ENCODE results near the gene EML5.

The EML5 gene

DNA sequence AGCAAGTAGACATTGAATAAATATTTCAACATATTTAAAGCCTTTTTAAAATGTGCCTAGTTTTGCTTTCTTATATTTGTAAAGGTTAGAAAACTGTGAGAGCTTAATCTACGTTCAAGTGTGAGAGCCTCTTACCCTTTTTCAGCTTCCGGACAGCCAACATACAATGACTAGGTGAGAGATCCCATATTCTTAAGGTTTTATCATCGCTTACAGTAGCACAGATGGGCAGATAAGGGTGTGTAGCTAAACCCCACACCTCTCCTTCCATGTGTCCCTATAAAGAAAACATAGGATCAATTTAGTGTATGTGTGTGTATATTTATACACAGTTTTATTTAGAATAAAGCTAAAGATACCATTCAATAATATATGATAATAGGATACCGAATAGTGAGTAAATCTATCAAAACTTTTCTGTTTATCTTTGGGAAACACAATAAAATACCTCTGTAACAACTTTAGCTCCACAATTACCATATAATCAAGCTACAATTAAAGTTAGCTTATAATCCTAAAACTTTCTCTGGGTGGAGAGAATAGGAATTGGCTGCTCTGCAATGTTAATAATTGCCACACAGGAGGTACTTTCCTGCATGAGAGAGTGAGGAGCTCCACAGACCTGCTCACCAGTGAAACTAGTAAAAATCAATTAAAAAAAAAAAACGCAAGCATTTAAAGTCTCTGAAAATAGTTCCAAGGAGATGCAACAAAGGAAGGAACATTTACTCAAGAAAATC is 110.8 kb downstream of the EML5 start:
- no peak overlapping the region for H3K4me3 ChIP-seq (replicated peaks; ENCODE audit: low read depth, low read length)
- TF ChIP-seq, protein P1, sequence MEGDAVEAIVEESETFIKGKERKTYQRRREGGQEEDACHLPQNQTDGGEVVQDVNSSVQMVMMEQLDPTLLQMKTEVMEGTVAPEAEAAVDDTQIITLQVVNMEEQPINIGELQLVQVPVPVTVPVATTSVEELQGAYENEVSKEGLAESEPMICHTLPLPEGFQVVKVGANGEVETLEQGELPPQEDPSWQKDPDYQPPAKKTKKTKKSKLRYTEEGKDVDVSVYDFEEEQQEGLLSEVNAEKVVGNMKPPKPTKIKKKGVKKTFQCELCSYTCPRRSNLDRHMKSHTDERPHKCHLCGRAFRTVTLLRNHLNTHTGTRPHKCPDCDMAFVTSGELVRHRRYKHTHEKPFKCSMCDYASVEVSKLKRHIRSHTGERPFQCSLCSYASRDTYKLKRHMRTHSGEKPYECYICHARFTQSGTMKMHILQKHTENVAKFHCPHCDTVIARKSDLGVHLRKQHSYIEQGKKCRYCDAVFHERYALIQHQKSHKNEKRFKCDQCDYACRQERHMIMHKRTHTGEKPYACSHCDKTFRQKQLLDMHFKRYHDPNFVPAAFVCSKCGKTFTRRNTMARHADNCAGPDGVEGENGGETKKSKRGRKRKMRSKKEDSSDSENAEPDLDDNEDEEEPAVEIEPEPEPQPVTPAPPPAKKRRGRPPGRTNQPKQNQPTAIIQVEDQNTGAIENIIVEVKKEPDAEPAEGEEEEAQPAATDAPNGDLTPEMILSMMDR (IDR thresholded peaks at IDR 0.05; ENCODE audit: low read length, missing control alignments), result no peak
- DNase-seq (ENCODE audit: low read depth), result no peak

DNA sequence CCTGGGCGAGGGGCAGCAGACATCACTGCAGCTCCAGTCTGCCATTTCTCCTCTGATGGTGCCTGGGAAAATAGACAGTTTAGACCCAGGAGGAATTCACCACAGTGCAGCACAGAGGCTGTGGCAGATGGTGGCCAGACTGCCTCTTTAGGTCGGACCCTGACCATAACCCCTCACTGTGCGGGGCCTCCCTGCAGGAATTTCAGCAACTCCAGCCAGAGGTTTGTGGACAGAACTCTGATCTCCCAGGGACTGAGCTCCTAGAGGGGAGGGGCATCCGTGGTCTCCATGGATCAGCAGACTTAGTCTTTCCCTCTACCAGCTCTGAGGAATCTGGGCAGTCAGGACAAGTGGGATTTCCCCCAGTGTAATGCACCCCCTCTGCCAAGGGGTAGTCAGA is 123.4 kb downstream of the EML5 start:
- DNase-seq (ENCODE audit: low read depth), result no peak
- TF ChIP-seq, protein P1 (IDR thresholded peaks at IDR 0.05; ENCODE audit: low read length, missing control alignments), result no peak
- H3K4me3 ChIP-seq (replicated peaks; ENCODE audit: low read depth, low read length), result no peak overlapping the region

DNA sequence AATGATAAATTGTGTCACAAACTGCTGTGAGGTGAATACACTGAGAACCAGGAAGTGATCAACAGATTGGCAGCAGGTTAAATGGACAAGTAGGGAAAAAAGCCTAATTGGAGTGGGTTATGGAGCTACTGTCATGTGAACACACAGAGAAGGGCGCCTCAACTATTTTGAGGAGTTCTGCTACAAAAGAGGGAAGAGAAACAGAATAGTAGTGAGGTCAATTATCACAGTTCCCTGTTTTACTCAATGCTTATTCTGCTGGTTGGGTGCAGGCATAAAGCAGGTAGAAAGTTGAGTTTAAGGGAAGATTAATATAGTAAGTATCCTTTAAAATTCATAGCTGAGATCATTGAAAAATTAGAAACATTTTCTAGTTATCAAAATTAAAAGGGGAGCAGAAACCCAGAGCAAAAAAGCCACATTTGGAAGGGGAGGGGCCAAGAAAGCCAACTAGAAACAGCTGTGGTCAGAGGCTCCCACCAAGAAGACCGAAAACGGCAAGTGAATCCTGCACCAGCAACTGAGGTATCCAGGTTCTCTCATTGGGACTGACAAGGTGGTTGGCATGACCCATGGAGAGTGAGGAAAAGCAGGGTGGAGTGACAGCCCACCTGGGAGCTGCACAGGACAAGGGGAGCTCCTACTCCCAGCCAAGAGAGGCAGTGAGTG is 124.2 kb downstream of the EML5 start:
- TF ChIP-seq, protein P1 (IDR thresholded peaks at IDR 0.05; ENCODE audit: low read length, missing control alignments), result no peak
- DNase-seq (ENCODE audit: low read depth), result no peak
- no peak overlapping the region for H3K4me3 ChIP-seq (replicated peaks; ENCODE audit: low read depth, low read length)

DNA sequence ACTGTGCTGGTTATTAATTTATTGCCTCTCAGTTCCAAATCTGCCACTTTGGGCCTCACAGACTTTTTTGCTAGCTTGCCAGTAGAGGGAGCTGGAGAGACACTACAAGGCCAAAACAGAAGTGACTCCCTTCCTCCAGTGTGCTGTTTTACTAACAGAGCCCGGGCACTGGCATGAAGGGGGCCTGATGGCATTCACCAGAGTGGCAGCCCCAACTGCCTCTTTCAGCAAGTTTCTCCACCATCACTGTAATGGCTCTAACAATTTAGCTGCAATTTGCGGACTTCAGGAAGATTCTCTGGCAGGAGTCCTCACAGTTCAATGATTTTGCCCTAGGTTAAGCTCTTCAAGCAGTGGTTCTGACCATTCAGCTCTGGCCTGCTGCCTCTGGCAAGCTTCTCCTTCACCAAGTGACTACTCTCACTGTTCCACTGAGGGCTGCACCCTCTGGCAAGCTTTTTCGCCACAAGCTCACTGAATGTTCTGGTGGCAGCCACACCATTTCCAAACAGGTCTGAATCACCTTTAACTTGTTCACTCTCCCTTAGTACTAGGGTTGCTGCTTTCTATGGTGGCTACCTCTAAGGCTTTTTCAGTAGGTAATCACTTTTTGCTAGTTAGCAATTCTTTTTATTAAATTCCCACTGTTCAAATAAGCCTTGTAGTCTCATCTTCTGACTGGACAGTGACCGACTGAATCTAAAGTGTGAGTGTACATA is 125.0 kb downstream of the EML5 start:
- no peak overlapping the region for H3K4me3 ChIP-seq (replicated peaks; ENCODE audit: low read depth, low read length)
- TF ChIP-seq, protein P1 (IDR thresholded peaks at IDR 0.05; ENCODE audit: low read length, missing control alignments), result peak; percentile 96
- DNase-seq (ENCODE audit: low read depth), result peak; percentile 84

DNA sequence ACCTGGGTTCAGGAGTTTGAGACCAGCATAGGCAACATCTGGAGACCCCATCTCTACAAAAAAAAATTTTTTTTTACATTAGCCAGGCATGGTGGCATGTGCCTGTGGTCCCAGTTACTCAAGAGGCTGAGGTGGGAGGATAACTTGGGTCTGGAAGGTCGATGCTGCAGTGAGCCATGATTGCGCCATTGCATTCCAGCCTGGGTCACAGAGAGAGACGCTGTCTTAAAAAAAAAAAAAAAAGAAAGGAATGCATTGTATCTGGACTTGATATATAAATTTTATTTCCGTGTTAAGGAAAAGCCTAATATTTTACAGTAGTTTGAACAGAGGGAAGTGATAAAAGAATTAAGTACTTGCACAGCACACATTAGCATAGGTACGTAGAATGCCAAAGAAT is 132.7 kb downstream of the EML5 start:
- TF ChIP-seq, protein P1 (IDR thresholded peaks at IDR 0.05; ENCODE audit: low read length, missing control alignments), result no peak
- peak; percentile 68 for DNase-seq (ENCODE audit: low read depth)
- H3K4me3 ChIP-seq (replicated peaks; ENCODE audit: low read depth, low read length), result no peak overlapping the region

DNA sequence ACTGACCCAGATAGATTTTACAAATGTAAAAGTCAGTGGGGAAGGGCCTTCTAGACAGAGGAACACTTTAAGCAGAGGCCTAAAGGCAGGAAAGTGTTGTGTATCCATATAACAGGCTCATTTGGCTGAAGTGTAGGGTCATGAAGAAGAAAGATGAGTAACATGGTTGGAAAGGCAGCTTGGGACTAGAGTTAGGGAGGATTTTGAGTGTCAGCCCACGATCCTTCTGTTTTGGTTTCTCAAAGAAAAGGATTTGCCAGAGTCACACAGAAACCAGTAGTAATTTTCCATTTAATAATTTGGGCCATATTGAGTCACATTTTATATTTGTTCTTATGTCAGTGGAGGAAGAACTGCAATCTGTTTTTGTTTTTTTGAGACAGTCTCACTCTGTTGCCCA is 153.5 kb downstream of the EML5 start:
- DNase-seq (ENCODE audit: low read depth), result no peak
- H3K4me3 ChIP-seq (replicated peaks; ENCODE audit: low read depth, low read length), result no peak overlapping the region
- TF ChIP-seq, protein P1 (IDR thresholded peaks at IDR 0.05; ENCODE audit: low read length, missing control alignments), result no peak
